A673 (cell line): ENCODE measurements around the gene MEI4. TPM values are rescaled to one million over a fixed set of nuclear protein-coding genes. Genes with fewer than 3 reads are reported as not detected.

Experiments
- BruUV-seq: library from RNA; stranded (reverse); fragments of 400-500 nt; replicated peaks from 2 replicates; lab custom pipeline; 2021; lab: Mats Ljungman, UMichigan
- CTCF ChIA-PET: fragments of 300-600 bp; sonication (Branson Sonifier 250); formaldehyde crosslinking; loops from one replicate; lab custom pipeline; 2022; ENCODE audit warnings: antibody characterized with exemption; lab: Charles Lee
- POLR2A ChIA-PET: fragments of 300-600 bp; sonication (Branson Sonifier 250); formaldehyde crosslinking; loops from one replicate; lab custom pipeline; 2022; ENCODE audit warnings: antibody characterized with exemption; ENCODE audit not compliant: low non-redundant PET; lab: Charles Lee
- DNase-seq: peaks from one replicate; pipeline ENCODE4 v3.0.0-alpha.2; 2015; ENCODE audit warnings: low spot score
- H3K27ac ChIP-seq: fragments of 200-600 bp; sonication (generic); 2 replicates; pipeline ENCODE4 v1.5.1; 2016; ENCODE audit warnings: mixed run types, low read depth, mild to moderate bottlenecking, mixed read lengths, antibody characterized with exemption, low read length; ENCODE audit not compliant: poor library complexity, severe bottlenecking
- H3K27me3 ChIP-seq: fragments of 200-600 bp; sonication (generic); replicated peaks from 2 replicates; pipeline ENCODE4 v1.6.1; 2017; ENCODE audit warnings: mixed run types, low read depth, mild to moderate bottlenecking, mixed read lengths, antibody characterized with exemption, low read length; ENCODE audit not compliant: insufficient read depth, poor library complexity
- H3K36me3 ChIP-seq: fragments of 200-600 bp; sonication (generic); 2 replicates; pipeline ENCODE4 v1.6.1; 2016; ENCODE audit warnings: mixed run types, mild to moderate bottlenecking, mixed read lengths, antibody characterized with exemption, low read length; ENCODE audit not compliant: insufficient read depth, poor library complexity, severe bottlenecking
- H3K4me1 ChIP-seq: fragments of 200-600 bp; sonication (generic); 2 replicates; pipeline ENCODE4 v1.6.1; 2017; ENCODE audit warnings: mixed run types, mild to moderate bottlenecking, mixed read lengths, antibody characterized with exemption, low read length; ENCODE audit not compliant: insufficient read depth, poor library complexity, severe bottlenecking
- H3K4me3 ChIP-seq: fragments of 200-600 bp; sonication (generic); 2 replicates; pipeline ENCODE4 v1.5.1; 2016; ENCODE audit warnings: low read depth, mixed run types, mild to moderate bottlenecking, mixed read lengths, low read length; ENCODE audit not compliant: poor library complexity, severe bottlenecking
- H3K9me3 ChIP-seq: fragments of 200-600 bp; sonication (generic); 2 replicates; pipeline ENCODE4 v1.6.1; 2016; ENCODE audit warnings: mixed run types, low read depth, mild to moderate bottlenecking, mixed read lengths, antibody characterized with exemption, low read length; ENCODE audit not compliant: poor library complexity, severe bottlenecking
- CTCF ChIP-seq: fragments of 300-800, 200-600 bp; sonication (generic); conservative IDR thresholded peaks from 2 replicates; pipeline ENCODE4 v1.5.1; 2017; ENCODE audit warnings: low read depth, mild to moderate bottlenecking, antibody characterized with exemption, low read length, moderate library complexity, mixed read lengths
- EZH2 ChIP-seq: fragments of 200-600 bp; sonication (generic); IDR thresholded peaks from 2 replicates; pipeline ENCODE4 v1.6.1; 2017; ENCODE audit warnings: borderline replicate concordance, low read depth, mild to moderate bottlenecking, mixed read lengths, antibody characterized with exemption, low read length; ENCODE audit not compliant: poor library complexity, severe bottlenecking
- intact Hi-C: fragments of 100-400 bp; cut with micrococcal nuclease; formaldehyde crosslinking; loops from one replicate; pipeline ENCODE4 v1.10.0; 2022; ENCODE audit not compliant: unreplicated experiment
- total RNA-seq: library from RNA; stranded (reverse); gene quantifications from 2 replicates; pipeline ENCODE4 v1.2.3, GENCODE V29; 2021

Gene MEI4
- total RNA-seq, 1 experiment from 2014 or later: not detected

GRCh38 chr6:77883851-77884250 lies 231.0 kb downstream of the MEI4 start:
- BruUV-seq: no TSS peak
- ChIA-PET POLR2A (no interaction called here), CTCF (no interaction called here)
- no peak overlapping the region for H3K4me3 ChIP-seq
- no peak for DNase-seq
- H3K36me3 ChIP-seq: no peaks in the 10 kb centered on the region
- TF ChIP-seq EZH2: no peak
- TF ChIP-seq CTCF: no peak
- no peaks in the 10 kb centered on the region for H3K4me1 ChIP-seq
- H3K9me3 ChIP-seq: peaks cover 13% of the 10 kb centered on the region
- H3K27me3 ChIP-seq: no peaks in the 10 kb centered on the region
- intact Hi-C loops: no loop called here
- H3K27ac ChIP-seq: no peak overlapping the region

GRCh38 chr6:77893391-77893790 lies 240.6 kb downstream of the MEI4 start:
- TF ChIP-seq CTCF: no peak
- no peak for TF ChIP-seq EZH2

GRCh38 chr6:77906070-77906469 lies 253.2 kb downstream of the MEI4 start:
- Histone ChIP-seq H3K4me3 (no peak overlapping the region), H3K9me3 (peaks cover 23% of the 10 kb centered on the region), H3K27ac (no peak overlapping the region), H3K27me3 (no peaks in the 10 kb centered on the region), H3K4me1 (no peaks in the 10 kb centered on the region), H3K36me3 (no peaks in the 10 kb centered on the region)
- BruUV-seq: no TSS peak
- ChIA-PET POLR2A (no interaction called here), CTCF (no interaction called here)
- intact Hi-C loops: no loop called here
- TF ChIP-seq CTCF (no peak), EZH2 (no peak)
- DNase-seq: no peak

More at GRCh38 chr6:77893391-77893790, 240.6 kb downstream of the MEI4 start:
- ChIA-PET CTCF (no interaction called here), POLR2A (no interaction called here)
- Histone ChIP-seq H3K27me3 (no peaks in the 10 kb centered on the region), H3K36me3 (no peaks in the 10 kb centered on the region), H3K4me1 (no peaks in the 10 kb centered on the region), H3K9me3 (peaks cover 42% of the 10 kb centered on the region), H3K4me3 (no peak overlapping the region), H3K27ac (no peak overlapping the region)
- no TSS peak for BruUV-seq
- no peak for DNase-seq
- intact Hi-C loops: no loop called here
